Breast epithelium (tissue), 3 donors: ENCODE data around the gene CSMD2.

Experiments
- POLR2A ChIP-seq: fragments of 450-650 bp; IDR thresholded peaks from one replicate; pipeline ENCODE4 v1.6.1; 2016; ENCODE audit warnings: antibody characterized with exemption, mild to moderate bottlenecking, moderate library complexity
- POLR2AphosphoS5 ChIP-seq, 3 donors: sonication (generic); formaldehyde crosslinking; IDR thresholded peaks; one replicate each; pipeline ENCODE4 v1.6.1; 2017; ENCODE audit warnings: antibody characterized with exemption in 3 of 3
- TF ChIP-seq, protein P1 (sequence below), 3 donors: fragments of 450-650 bp; IDR thresholded peaks; one replicate each; pipeline ENCODE4 v1.5.1; 2016 to 2017; ENCODE audit warnings: antibody characterized with exemption in 3 of 3, mild to moderate bottlenecking in 3 of 3, moderate library complexity in 3 of 3

DNA sequence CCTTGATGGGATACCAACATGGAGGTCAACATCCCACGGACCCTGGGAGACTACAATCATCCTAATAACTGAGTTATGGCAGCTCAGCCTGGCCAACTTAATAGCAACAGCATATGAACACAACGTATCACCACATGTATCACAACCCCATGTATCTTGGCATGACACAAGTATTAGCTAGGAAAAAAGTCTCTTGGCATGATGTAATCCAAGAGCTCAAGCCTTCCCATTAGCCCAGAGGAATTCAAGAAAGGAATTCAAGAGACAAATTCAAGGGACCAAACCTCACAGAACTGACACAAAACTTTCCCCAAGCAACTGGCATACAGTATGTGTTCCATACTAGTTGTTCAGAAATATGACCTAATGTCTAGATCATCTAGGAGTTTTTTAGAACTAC lies 402.1 kb downstream of the CSMD2 start:
- TF ChIP-seq, protein P1, sequence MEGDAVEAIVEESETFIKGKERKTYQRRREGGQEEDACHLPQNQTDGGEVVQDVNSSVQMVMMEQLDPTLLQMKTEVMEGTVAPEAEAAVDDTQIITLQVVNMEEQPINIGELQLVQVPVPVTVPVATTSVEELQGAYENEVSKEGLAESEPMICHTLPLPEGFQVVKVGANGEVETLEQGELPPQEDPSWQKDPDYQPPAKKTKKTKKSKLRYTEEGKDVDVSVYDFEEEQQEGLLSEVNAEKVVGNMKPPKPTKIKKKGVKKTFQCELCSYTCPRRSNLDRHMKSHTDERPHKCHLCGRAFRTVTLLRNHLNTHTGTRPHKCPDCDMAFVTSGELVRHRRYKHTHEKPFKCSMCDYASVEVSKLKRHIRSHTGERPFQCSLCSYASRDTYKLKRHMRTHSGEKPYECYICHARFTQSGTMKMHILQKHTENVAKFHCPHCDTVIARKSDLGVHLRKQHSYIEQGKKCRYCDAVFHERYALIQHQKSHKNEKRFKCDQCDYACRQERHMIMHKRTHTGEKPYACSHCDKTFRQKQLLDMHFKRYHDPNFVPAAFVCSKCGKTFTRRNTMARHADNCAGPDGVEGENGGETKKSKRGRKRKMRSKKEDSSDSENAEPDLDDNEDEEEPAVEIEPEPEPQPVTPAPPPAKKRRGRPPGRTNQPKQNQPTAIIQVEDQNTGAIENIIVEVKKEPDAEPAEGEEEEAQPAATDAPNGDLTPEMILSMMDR (IDR thresholded peaks at IDR 0.05) = no peak
- no peak for TF ChIP-seq POLR2A
- TF ChIP-seq POLR2AphosphoS5 (IDR thresholded peaks at IDR 0.05) = no peak
